ENCODE measurements around the gene TMEM144.

Gene TMEM144

GRCh38 chr4:158209825-158210807, at the start of gene TMEM144:
TMEM144 (plus strand) TSS chr4:158210486; CDS start chr4:158212668, 2,182 bp downstream.
- peak; percentile 7 for DNase-seq

GRCh38 chr4:158161551-158162354, 48.5 kb upstream of the TMEM144 start:
- DNase-seq = no peak

GRCh38 chr4:158162631-158163030, 47.7 kb upstream of the TMEM144 start:
- no peak for DNase-seq

- no peak for DNase-seq
Measured at GRCh38 chr4:158163941-158164767, 46.1 kb upstream of the TMEM144 start.

- DNase-seq = no peak
Measured at GRCh38 chr4:158164768-158165213, 45.5 kb upstream of the TMEM144 start.

- DNase-seq = no peak
Measured at GRCh38 chr4:158166701-158167100, 43.6 kb upstream of the TMEM144 start.

GRCh38 chr4:158168606-158169005, 41.7 kb upstream of the TMEM144 start:
- DNase-seq = no peak

GRCh38 chr4:158169506-158169905, 40.8 kb upstream of the TMEM144 start:
- no peak for DNase-seq

GRCh38 chr4:158169931-158170690, 40.2 kb upstream of the TMEM144 start:
- DNase-seq = no peak

GRCh38 chr4:158170691-158171561, 39.4 kb upstream of the TMEM144 start:
- DNase-seq = no peak

- DNase-seq = peak; percentile 12
Measured at GRCh38 chr4:158172261-158173258, 37.7 kb upstream of the TMEM144 start, which contains the start of gene GASK1B. GASK1B (minus strand) TSS chr4:158173025; CDS start chr4:158171375, 1,650 bp downstream.

GRCh38 chr4:158176108-158176507, 34.2 kb upstream of the TMEM144 start:
- no peak for DNase-seq

- no peak for DNase-seq
Measured at GRCh38 chr4:158176776-158177175, 33.5 kb upstream of the TMEM144 start.

GRCh38 chr4:158179465-158179864, 30.8 kb upstream of the TMEM144 start:
- no peak for DNase-seq

- DNase-seq = no peak
Measured at GRCh38 chr4:158181906-158182305, 28.4 kb upstream of the TMEM144 start.

GRCh38 chr4:158182736-158183135, 27.6 kb upstream of the TMEM144 start:
- DNase-seq = no peak

GRCh38 chr4:158186815-158187214, 23.5 kb upstream of the TMEM144 start:
- no peak for DNase-seq

GRCh38 chr4:158189422-158189821, 20.9 kb upstream of the TMEM144 start:
- no peak for DNase-seq

- DNase-seq = no peak
Measured at GRCh38 chr4:158190718-158191117, 19.6 kb upstream of the TMEM144 start.

All from SHP77 treated with DMSO at 0.1 percent for 48 hours (cell line).